GM12878 (cell line): ENCODE measurements around the gene LRP2BP. TPM values are rescaled to one million over a fixed set of nuclear protein-coding genes. Genes with fewer than 3 reads are reported as not detected.
A peak's percentile ranks its signal among the peaks of the same experiment; 100 is the strongest.

Source experiments
- ATAC-seq: fragments of 200-7000 bp; cut with Tn5 transposase; 3 replicates; pipeline ENCODE4 v1.9.1; 2020; ENCODE audit warnings: mild to moderate bottlenecking, moderate library complexity
- BruUV-seq: library from RNA; stranded (reverse); fragments of 400-500 nt; replicated peaks from 2 replicates; lab custom pipeline; 2021; lab: Mats Ljungman, UMichigan
- CTCF ChIA-PET: fragments of 300-600 bp; sonication (Branson Sonifier 250); formaldehyde crosslinking; extraction: SDS; loops from one replicate; lab custom pipeline; 2021; ENCODE audit warnings: inconsistent platforms; lab: Yijun Ruan, JAX
- POLR2A ChIA-PET: fragments of 350-600 bp; formaldehyde crosslinking; extraction: SDS; loops from one replicate; lab custom pipeline; 2021; ENCODE audit warnings: inconsistent platforms; lab: Charles Lee
- RAD21 ChIA-PET: fragments of 300-600 bp; sonication (Branson Sonifier 250); formaldehyde crosslinking; loops from one replicate; lab custom pipeline; 2023; ENCODE audit warnings: antibody characterized with exemption; ENCODE audit not compliant: unreplicated experiment; lab: Charles Lee
- SMC1A ChIA-PET: fragments of 300-600 bp; sonication (Branson Sonifier 250); formaldehyde crosslinking; loops from one replicate; lab custom pipeline; 2023; ENCODE audit not compliant: unreplicated experiment, uncharacterized antibody; lab: Charles Lee
- DNase-seq: peaks from one replicate; pipeline ENCODE4 v3.0.0-alpha.2; 2011; ENCODE audit warnings: low read depth, low spot score
- FAIRE-seq: peaks from 3 replicates; lab custom pipeline; 2011; peaks lifted over from hg19 to GRCh38; lab: Jason Lieb, UNC
- H2AFZ ChIP-seq: 2 replicates; pipeline ENCODE4 v1.6.0; 2011; ENCODE audit warnings: low read depth, low read length, control low read depth; ENCODE audit not compliant: control insufficient read depth
- H3K27ac ChIP-seq: 2 replicates; pipeline ENCODE4 v1.5.1; 2011; ENCODE audit warnings: control low read depth; ENCODE audit not compliant: control insufficient read depth, insufficient read depth
- H3K27me3 ChIP-seq, 2 experiments: replicated peaks in 1 of 2; 2 replicates each; pipeline versions ENCODE4 v1.6.0 to v1.6.1; 2011; ENCODE audit warnings: low read length in 1 of 2; ENCODE audit not compliant: control insufficient read depth in 2 of 2, insufficient read depth in 2 of 2
- H3K36me3 ChIP-seq, 2 experiments: 2 replicates each; pipeline ENCODE4 v1.5.1; 2011; ENCODE audit warnings: low read length in 1 of 2; ENCODE audit not compliant: control insufficient read depth in 2 of 2, insufficient read depth in 2 of 2
- H3K4me1 ChIP-seq: 2 replicates; pipeline ENCODE4 v1.6.1; 2011; ENCODE audit warnings: mild to moderate bottlenecking, low read length, moderate library complexity, mixed read lengths; ENCODE audit not compliant: control insufficient read depth, insufficient read depth
- H3K4me2 ChIP-seq: 2 replicates; pipeline ENCODE4 v1.6.0; 2011; ENCODE audit warnings: control low read depth; ENCODE audit not compliant: control insufficient read depth, insufficient read depth
- H3K4me3 ChIP-seq: fragments of 200-600 bp; sonication (generic); 2 replicates; pipeline ENCODE4 v1.5.1; 2016
- H3K79me2 ChIP-seq: 2 replicates; pipeline ENCODE4 v1.6.0; 2011; ENCODE audit warnings: low read length; ENCODE audit not compliant: control insufficient read depth, insufficient read depth
- H3K9ac ChIP-seq: 2 replicates; pipeline ENCODE4 v1.8.0; 2011; ENCODE audit warnings: low read length, control low read depth, mixed read lengths; ENCODE audit not compliant: control insufficient read depth, insufficient read depth
- H3K9me3 ChIP-seq: replicated peaks from 3 replicates; pipeline ENCODE4 v1.5.1; 2011; ENCODE audit warnings: mild to moderate bottlenecking, low read length; ENCODE audit not compliant: control insufficient read depth, insufficient read depth
- H4K20me1 ChIP-seq: 2 replicates; pipeline ENCODE4 v1.6.0; 2011; ENCODE audit not compliant: control insufficient read depth, insufficient read depth
- GABPA ChIP-seq: IDR thresholded peaks from 2 replicates; pipeline ENCODE4 v1.6.1; 2014; ENCODE audit warnings: antibody characterized with exemption, low read depth, mild to moderate bottlenecking, inconsistent platforms
- JUNB ChIP-seq: IDR thresholded peaks from 2 replicates; pipeline ENCODE4 v1.6.1; 2016; ENCODE audit warnings: antibody characterized with exemption, mild to moderate bottlenecking
- MTA3 ChIP-seq: IDR thresholded peaks from 2 replicates; pipeline ENCODE4 v1.6.1; 2012; ENCODE audit warnings: low read length, inconsistent platforms, borderline replicate concordance
- MYC ChIP-seq: IDR thresholded peaks from 2 replicates; pipeline ENCODE4 v1.6.1; 2011; ENCODE audit warnings: mild to moderate bottlenecking, low read length, moderate library complexity, inconsistent platforms; ENCODE audit not compliant: insufficient read depth, insufficient replicate concordance, insufficient read length, severe bottlenecking
- WGBS: methylation state at CpG from one replicate; pipeline ENCODE4 v1.1.6; 2016; ENCODE audit warnings: low lambda C conversion rate; ENCODE audit not compliant: insufficient replicate concordance, insufficient coverage; ENCODE audit errors: missing lambda C conversion rate; 5-methylcytosine and 5-hydroxymethylcytosine counted together
- in situ Hi-C: fragments of 300-500 bp; cut with MboI; formaldehyde crosslinking; loops from 9 replicates; pipeline ENCODE4 v1.14.3; 2018; ENCODE audit warnings: mixed read lengths
- intact Hi-C: fragments of 100-400 bp; cut with micrococcal nuclease; formaldehyde crosslinking; loops from one replicate; pipeline ENCODE4 v1.14.2; 2022; ENCODE audit not compliant: unreplicated experiment
- polyA plus RNA-seq, 11 experiments: library from polyadenylated mRNA; depleted of rRNA in 4 of 11; unstranded in 6 of 11; stranded (reverse) in 5 of 11; fragments of >200 nt; fragmentation: Nextera tagmentation in 4 of 11; fragmentation: Illumina TruSeq in 1 of 11; extraction: Ambion mirVana in 4 of 11; extraction: Trizol in 1 of 11; gene quantifications; 1 replicate in 1 of 11; 2 replicates in 10 of 11; pipeline versions ENCODE4 v1.2.1 to v1.2.3, GENCODE V29; 2011 to 2016; ENCODE audit warnings: inconsistent platforms in 2 of 11, missing spikeins in 2 of 11, low read depth in 1 of 11
- total RNA-seq, 4 experiments: library from RNA; depleted of rRNA in 3 of 4; stranded (reverse); fragments of >200 nt in 3 of 4; fragmentation: Illumina TruSeq in 1 of 4; extraction: Trizol in 1 of 4; gene quantifications; 2 replicates each; pipeline versions ENCODE4 v1.2.1 to v1.2.3, GENCODE V29; 2013 to 2021
- TF ChIP-seq, protein P1 (sequence below): IDR thresholded peaks from 2 replicates; pipeline ENCODE4 v1.6.1; 2012; ENCODE audit warnings: improper control_type of control experiment, low read depth, low read length; ENCODE audit not compliant: insufficient replicate concordance

The LRP2BP gene
- total and polyA plus RNA-seq, 10 of the 15 experiments (the other 5 are each of a cell fraction or from before 2014, with no cell fraction given), result 0.27 to 5.2 (median 1.0) TPM

DNA sequence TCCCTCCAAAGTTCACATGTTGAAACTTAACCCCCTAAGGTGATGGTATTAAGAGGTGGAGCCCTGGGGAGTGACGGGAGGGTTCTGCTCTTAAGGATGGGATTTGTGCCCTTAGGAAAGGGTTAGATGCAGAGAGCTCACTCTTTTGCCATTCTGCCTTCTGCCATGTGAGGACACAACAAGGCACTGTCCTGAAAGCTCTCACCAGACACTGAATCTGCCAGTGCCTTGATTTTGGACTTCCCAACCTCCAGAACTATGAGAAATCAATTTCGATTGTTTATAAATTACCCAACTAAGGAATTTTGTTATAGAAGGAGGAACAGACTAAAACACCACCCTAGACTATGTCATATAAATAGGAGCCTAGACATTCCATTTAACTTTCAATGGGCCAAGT, 11.7 kb downstream of the LRP2BP start (continued):
- TF ChIP-seq GABPA (no peak), MYC (no peak)
- TF ChIP-seq, protein P1, sequence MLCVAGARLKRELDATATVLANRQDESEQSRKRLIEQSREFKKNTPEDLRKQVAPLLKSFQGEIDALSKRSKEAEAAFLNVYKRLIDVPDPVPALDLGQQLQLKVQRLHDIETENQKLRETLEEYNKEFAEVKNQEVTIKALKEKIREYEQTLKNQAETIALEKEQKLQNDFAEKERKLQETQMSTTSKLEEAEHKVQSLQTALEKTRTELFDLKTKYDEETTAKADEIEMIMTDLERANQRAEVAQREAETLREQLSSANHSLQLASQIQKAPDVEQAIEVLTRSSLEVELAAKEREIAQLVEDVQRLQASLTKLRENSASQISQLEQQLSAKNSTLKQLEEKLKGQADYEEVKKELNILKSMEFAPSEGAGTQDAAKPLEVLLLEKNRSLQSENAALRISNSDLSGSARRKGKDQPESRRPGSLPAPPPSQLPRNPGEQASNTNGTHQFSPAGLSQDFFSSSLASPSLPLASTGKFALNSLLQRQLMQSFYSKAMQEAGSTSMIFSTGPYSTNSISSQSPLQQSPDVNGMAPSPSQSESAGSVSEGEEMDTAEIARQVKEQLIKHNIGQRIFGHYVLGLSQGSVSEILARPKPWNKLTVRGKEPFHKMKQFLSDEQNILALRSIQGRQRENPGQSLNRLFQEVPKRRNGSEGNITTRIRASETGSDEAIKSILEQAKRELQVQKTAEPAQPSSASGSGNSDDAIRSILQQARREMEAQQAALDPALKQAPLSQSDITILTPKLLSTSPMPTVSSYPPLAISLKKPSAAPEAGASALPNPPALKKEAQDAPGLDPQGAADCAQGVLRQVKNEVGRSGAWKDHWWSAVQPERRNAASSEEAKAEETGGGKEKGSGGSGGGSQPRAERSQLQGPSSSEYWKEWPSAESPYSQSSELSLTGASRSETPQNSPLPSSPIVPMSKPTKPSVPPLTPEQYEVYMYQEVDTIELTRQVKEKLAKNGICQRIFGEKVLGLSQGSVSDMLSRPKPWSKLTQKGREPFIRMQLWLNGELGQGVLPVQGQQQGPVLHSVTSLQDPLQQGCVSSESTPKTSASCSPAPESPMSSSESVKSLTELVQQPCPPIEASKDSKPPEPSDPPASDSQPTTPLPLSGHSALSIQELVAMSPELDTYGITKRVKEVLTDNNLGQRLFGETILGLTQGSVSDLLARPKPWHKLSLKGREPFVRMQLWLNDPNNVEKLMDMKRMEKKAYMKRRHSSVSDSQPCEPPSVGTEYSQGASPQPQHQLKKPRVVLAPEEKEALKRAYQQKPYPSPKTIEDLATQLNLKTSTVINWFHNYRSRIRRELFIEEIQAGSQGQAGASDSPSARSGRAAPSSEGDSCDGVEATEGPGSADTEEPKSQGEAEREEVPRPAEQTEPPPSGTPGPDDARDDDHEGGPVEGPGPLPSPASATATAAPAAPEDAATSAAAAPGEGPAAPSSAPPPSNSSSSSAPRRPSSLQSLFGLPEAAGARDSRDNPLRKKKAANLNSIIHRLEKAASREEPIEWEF, result no peak

DNA sequence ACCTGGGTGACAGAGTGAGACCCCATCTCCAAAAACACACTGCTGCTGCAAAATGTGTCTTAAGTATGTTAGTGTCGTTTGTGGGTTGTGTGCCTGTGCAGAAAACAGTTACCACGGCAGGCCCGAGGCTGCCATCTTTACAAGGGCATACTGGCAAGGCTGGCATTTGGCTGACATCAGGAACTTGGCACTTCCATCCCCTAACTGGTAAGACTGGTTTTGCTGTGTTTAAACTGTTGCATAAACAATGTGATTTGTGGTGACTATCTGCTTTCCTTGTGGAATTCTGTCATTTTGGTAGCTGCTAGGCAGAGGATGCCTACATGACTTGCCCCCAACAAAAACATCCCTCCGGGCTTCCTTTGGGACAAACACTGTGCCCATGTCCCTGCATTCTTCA, 12.3 kb downstream of the LRP2BP start:
- WGBS, result 82% methylated on average over 4 of the region's 4 CpGs
- Histone ChIP-seq H3K79me2 (no peaks in the 10 kb centered on the region), H3K4me1 (no peaks in the 10 kb centered on the region), H3K4me2 (no peak overlapping the region), H4K20me1 (no peaks in the 10 kb centered on the region), H3K4me3 (no peak overlapping the region), H3K9ac (no peak overlapping the region), H2AFZ (no peak overlapping the region), H3K27me3 (no peaks in the 10 kb centered on the region), H3K9me3 (no peaks in the 10 kb centered on the region; the same call in 1 of the 3 replicates), H3K27ac (no peak overlapping the region), H3K36me3 (peaks cover 0 to 3% of the 10 kb centered on the region in 2 experiments; a peak in 1 of 4 replicates)
- no peak for ATAC-seq
- in situ Hi-C loops, result no loop called here
- RAD21 ChIA-PET, result no interaction called here
- intact Hi-C loops, result no loop called here
- TF ChIP-seq JUNB, result no peak
- TF ChIP-seq MTA3, result 0 out of 2 replicates have a peak, but pooled peaks have one; percentile 36
- CTCF ChIA-PET, result no interaction called here
- SMC1A ChIA-PET, result no interaction called here
- DNase-seq, result no peak
- no peak for FAIRE-seq
- BruUV-seq, result no TSS peak
- POLR2A ChIA-PET, result interaction anchor here (1.6 kb wide), 1 partner anchor 16 kb away, joined by 3 read pairs; no protein-coding TSS in a partner anchor
